HUES48 (cell line): Measurements from ENCODE around the gene SPATA2L.

Experiments
- H3K27ac ChIP-seq: one replicate; pipeline ENCODE4 v1.7.0; 2013; ENCODE audit warnings: low read depth, low read length, inconsistent platforms
- H3K27me3 ChIP-seq: 2 replicates; pipeline ENCODE4 v1.6.1; 2013; ENCODE audit warnings: mild to moderate bottlenecking, low read length; ENCODE audit not compliant: control insufficient read depth, insufficient read depth
- H3K36me3 ChIP-seq: 2 replicates; pipeline ENCODE4 v1.6.1; 2013; ENCODE audit warnings: low read length; ENCODE audit not compliant: control insufficient read depth, insufficient read depth
- H3K4me1 ChIP-seq: 2 replicates; pipeline ENCODE4 v1.6.1; 2013; ENCODE audit warnings: mild to moderate bottlenecking, low read length; ENCODE audit not compliant: control insufficient read depth, insufficient read depth
- H3K4me3 ChIP-seq: 2 replicates; pipeline ENCODE4 v1.5.1; 2013; ENCODE audit warnings: mild to moderate bottlenecking, low read depth, low read length
- H3K9ac ChIP-seq: 2 replicates; pipeline ENCODE4 v1.6.1; 2013; ENCODE audit warnings: mild to moderate bottlenecking, low read depth, low read length, moderate library complexity
- H3K9me3 ChIP-seq: 2 replicates; pipeline ENCODE4 v1.6.1; 2013; ENCODE audit warnings: low read length; ENCODE audit not compliant: control insufficient read depth, insufficient read depth

The SPATA2L gene

DNA sequence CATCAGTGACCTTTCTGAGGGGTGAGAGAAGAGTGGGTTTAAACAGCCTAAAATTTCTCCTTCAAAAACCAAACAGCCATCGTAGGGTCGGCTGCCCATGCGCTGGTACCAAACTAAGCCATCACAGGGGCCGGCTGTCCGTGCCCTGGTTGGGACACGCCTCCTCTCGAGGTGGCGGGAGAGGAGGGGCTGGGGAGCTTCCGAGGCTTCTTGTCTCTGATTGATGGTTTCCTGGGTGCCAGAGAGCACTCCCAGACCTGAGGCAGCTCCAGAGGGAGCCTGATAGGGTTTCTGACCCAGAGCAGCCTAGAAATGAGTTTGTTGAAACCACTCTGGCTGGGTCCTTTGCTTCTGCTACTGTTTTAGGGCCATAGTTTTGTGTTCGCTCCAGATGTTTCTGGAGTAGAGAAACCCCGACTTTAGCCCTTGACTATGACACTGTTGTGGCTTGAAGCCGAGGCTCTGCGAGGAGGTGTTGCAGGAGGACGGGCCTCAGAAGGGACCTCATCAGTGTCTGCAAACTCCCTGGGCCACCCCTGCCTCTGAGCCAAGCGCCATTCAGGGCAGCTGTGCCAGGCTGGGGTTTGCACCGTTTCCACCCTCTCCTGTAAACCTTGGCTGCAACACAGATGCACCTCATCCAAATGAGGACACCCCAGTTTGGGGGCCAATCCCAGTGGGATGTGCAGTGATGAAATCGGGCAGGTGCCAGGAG, 26.1 kb upstream of the SPATA2L start:
- H3K9ac ChIP-seq, result no peak overlapping the region
- no peak overlapping the region for H3K4me3 ChIP-seq
- no peaks in the 10 kb centered on the region for H3K9me3 ChIP-seq
- peaks cover 5% of the 10 kb centered on the region; the same call in 1 of the 2 replicates for H3K4me1 ChIP-seq
- H3K36me3 ChIP-seq, result peaks cover 21% of the 10 kb centered on the region
- H3K27me3 ChIP-seq, result peaks cover 21% of the 10 kb centered on the region
- no peak overlapping the region for H3K27ac ChIP-seq

DNA sequence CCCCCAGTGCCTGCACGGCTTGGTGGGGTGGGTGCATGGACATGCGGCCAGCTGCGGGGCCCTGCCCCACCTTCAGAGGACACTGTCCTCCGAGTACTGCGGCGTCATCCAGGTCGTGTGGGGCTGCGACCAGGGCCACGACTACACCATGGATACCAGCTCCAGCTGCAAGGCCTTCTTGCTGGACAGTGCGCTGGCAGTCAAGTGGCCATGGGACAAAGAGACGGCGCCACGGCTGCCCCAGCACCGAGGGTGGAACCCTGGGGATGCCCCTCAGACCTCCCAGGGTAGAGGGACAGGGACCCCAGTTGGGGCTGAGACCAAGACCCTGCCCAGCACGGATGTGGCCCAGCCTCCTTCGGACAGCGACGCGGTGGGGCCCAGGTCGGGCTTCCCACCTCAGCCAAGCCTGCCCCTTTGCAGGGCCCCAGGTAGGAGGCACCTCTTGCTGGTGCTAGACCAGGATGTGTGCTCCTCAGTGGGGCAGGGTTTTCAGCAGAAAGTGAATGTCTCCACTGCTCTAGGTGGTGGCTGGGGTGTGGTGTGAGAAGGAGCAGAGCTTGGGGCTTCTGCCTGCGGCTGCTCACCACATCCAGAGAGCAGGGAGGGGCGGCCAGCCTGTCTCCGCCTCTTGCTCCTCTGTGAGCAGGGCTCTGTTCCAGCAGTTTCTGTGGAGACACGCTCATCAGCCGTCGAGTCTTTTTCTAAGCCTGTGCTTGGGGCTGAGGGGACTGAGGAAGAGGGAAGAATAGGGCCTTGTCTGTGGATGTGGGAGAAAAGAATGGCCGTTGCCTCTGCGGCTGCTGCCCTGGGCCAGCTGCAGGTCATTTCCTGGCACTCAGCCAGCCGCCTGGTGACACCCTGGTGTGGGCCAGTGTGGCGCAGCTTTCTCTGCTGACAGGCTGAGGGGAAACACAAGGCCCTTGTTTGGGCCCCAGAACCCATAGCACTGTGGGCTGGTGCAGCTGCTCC, 22.1 kb upstream of the SPATA2L start:
- H3K36me3 ChIP-seq, result peaks cover 13% of the 10 kb centered on the region; the same call in 1 of the 2 replicates
- peaks cover 40% of the 10 kb centered on the region for H3K27me3 ChIP-seq
- H3K27ac ChIP-seq, result no peak overlapping the region
- H3K9ac ChIP-seq, result no peak overlapping the region
- H3K4me3 ChIP-seq, result no peak overlapping the region
- H3K4me1 ChIP-seq, result peaks cover 4% of the 10 kb centered on the region; the same call in 1 of the 2 replicates
- no peaks in the 10 kb centered on the region for H3K9me3 ChIP-seq

DNA sequence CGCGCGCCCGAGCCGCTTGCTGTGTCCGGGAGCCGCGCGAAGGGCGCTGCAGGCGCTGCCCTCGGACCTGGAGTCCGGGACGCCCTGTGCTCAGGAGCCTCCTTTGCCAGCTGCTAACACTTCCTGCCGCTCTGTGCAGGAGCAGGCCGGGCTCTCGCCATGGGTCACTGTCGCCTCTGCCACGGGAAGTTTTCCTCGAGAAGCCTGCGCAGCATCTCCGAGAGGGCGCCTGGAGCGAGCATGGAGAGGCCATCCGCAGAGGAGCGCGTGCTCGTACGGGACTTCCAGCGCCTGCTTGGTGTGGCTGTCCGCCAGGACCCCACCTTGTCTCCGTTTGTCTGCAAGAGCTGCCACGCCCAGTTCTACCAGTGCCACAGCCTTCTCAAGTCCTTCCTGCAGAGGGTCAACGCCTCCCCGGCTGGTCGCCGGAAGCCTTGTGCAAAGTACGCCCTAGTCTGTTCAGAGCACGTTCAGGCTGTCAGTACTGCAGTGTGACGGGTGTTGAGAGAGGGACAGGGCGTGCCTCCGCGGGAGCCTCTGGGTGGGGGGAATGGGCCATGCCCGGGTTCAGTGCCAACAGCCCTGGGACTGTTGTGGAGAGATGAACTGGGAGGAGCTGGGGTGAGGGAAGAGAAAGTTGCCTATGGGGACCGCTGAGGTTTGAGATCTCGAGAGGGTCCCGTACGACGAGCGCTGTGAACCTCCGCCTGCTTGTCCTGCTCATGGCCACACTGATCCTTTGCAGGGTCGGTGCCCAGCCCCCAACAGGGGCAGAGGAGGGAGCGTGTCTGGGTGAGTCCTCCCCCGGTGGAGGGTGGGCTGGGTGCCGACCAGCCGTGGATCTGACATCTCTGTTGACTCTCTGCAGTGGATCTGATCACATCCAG, 21.1 kb upstream of the SPATA2L start:
- H3K9ac ChIP-seq, result no peak overlapping the region
- peaks cover 48% of the 10 kb centered on the region for H3K27me3 ChIP-seq
- H3K27ac ChIP-seq, result no peak overlapping the region
- H3K36me3 ChIP-seq, result peaks cover 13% of the 10 kb centered on the region; the same call in 1 of the 2 replicates
- H3K4me3 ChIP-seq, result peak overlapping the region; percentile 75
- peaks cover 4% of the 10 kb centered on the region; the same call in 1 of the 2 replicates for H3K4me1 ChIP-seq
- H3K9me3 ChIP-seq, result no peaks in the 10 kb centered on the region

DNA sequence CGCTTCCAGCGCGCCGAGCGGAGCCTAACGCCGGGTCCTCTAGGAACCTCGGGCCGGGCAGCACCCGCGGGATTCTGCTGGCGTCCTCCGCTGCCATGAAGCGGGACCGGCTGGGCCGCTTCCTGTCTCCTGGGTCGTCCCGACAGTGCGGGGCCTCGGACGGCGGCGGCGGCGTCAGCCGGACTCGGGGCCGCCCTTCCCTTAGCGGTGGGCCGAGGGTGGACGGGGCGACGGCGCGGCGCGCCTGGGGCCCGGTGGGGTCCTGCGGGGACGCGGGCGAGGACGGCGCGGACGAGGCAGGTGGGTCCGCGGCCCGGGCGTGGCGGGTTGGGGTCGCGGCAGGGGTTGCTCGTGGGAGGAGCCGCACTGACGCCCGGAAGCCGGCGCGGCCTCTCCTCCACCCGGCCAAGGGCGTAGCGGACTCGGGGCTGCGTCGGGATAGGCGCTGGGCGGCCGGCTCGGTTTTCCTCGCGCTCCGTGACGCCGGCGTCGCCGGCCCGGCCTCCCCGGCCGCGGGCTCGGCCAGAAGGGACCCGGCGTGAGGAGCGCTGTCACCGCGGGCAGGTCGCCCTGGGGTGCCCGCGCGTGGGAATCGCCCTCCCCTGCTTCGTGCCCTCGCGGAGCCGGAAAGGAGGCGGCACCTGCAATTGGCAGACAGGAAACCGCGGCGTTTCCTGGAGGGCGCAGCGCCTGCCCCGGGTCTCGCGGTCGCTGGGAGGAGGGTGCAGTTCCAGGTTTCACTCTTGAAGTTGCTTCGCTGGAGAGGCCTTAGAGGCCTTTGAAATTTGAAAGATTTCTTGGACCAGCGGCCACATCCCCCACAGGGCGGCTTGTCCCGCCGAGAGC, 20.3 kb upstream of the SPATA2L start:
- Histone ChIP-seq H3K27me3 (peaks cover 54% of the 10 kb centered on the region), H3K36me3 (peaks cover 13% of the 10 kb centered on the region; the same call in 1 of the 2 replicates), H3K27ac (peak overlapping the region; percentile 88), H3K9me3 (no peaks in the 10 kb centered on the region), H3K9ac (peak overlapping the region; percentile 44; the same call in 1 of the 2 replicates), H3K4me1 (peaks cover 4% of the 10 kb centered on the region; the same call in 1 of the 2 replicates), H3K4me3 (peak overlapping the region; percentile 75)

DNA sequence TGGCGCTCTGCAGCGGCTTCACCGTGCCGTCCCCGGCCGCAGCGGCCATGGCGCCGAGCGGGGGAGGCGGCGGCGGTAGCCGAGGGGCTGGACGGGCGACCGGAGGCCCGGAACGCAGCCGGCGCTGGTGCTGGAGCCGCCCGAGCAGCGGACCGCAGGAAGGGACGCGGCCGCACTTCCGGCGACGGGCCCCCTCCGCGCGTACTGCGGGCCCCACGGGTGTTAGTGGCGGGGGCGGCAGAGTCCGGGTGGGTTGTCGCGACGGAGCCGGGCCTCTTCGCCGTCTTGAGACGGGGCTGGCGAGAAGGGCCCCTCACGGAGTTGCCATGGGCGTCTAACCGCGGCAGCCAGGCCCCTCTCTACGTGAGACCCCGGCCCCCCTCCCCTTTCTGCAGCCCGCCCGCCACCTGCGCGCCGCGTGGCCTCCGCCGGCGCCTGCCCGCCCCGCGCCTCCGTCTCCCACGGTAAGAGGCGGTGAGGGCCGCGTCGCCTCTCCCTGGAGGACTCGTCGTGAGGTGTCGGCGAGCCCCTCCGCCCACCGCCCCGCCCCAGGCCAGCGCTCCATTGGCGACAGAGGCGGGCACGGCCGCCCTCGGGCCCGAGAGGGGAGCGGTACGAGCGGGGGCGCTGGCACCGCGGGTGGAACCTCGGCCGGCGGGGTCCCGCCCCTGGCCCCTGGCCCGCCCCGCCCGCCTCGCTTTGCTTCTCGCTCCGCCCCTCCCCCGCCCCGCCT, 19.5 kb upstream of the SPATA2L start, which contains the start of the genes VPS9D1 and ZNF276:
Gene VPS9D1 (minus strand): TSS at position 86 of the 733 bp plus-strand sequence. CDS start 37 bp downstream, at position 49.
Gene ZNF276 (plus strand): TSS at position 725 of the 733 bp plus-strand sequence. CDS start 104 bp downstream, outside the sequence.
- peaks cover 4% of the 10 kb centered on the region; the same call in 1 of the 2 replicates for H3K4me1 ChIP-seq
- H3K9me3 ChIP-seq, result no peaks in the 10 kb centered on the region
- H3K9ac ChIP-seq, result peak within 1 kb of the TSS; percentile 65
- H3K27ac ChIP-seq, result peak within 1 kb of the TSS; percentile 88
- H3K27me3 ChIP-seq, result peaks cover 56% of the 10 kb centered on the region
- peaks cover 18% of the 10 kb centered on the region; the same call in 1 of the 2 replicates for H3K36me3 ChIP-seq
- peak within 1 kb of the TSS; percentile 75 for H3K4me3 ChIP-seq

DNA sequence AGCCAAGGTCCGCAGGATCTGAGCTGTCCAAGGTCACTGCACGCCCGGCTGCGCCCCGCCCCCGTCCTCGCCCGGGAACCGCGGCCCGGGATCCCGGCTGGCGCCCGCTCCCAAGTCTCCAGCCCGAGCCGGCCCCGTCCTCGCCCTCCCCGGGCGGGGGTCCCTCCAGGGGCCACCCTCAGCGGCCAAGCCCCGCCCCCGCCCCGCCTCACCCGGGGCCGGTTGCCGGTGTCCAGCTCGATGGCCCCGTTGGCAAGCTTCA, 19.0 kb upstream of the SPATA2L start:
- H3K36me3 ChIP-seq, result peaks cover 20% of the 10 kb centered on the region; the same call in 1 of the 2 replicates

DNA sequence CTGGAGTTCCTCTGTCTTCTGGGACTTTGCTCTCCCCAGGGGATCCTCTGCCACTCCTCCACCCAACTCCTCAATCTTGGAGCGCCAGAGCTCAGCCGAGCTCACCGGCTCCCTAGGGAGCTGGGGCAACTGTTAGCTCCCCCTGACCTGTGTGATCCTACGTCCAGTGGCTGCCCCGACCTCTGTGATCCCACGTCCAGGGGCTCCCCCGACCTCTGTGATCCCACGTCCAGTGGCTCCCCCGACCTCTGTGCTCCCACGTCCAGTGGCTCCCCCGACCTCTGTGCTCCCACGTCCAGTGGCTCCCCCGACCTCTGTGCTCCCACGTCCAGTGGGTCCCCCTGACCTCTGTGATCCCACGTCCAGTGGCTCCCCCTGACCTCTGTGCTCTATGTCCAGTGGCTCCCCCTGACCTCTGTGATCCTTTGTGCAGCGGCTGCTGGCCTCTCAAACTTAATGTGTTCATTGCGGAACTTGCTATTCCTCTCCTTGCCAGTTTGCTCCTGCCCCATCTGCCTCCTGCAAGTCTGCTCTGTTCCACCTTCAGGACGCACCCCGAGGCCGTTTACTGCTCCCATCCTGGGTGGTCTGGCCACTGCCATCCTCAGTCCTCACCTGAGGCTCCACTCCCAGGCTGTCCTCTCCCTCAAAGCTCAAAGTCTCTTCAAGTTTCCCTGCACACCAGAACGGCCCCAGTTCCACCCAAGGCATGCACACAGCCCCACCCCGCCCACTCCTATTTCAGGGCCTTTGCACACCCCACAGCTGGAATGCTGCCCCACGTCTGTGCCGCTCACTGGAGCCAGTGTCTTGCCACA, 16.4 kb upstream of the SPATA2L start:
- Histone ChIP-seq H3K27ac (no peak overlapping the region), H3K9me3 (no peaks in the 10 kb centered on the region), H3K27me3 (peaks cover 41% of the 10 kb centered on the region), H3K4me3 (no peak overlapping the region), H3K36me3 (peaks cover 18% of the 10 kb centered on the region; the same call in 1 of the 2 replicates), H3K4me1 (peaks cover 4% of the 10 kb centered on the region; the same call in 1 of the 2 replicates), H3K9ac (no peak overlapping the region)

More for the DNA sequence above, 19.0 kb upstream of the SPATA2L start:
- peak overlapping the region; percentile 88 for H3K27ac ChIP-seq
- H3K4me3 ChIP-seq, result peak overlapping the region; percentile 75
- no peaks in the 10 kb centered on the region for H3K9me3 ChIP-seq
- H3K4me1 ChIP-seq, result peaks cover 4% of the 10 kb centered on the region; the same call in 1 of the 2 replicates
- peaks cover 56% of the 10 kb centered on the region for H3K27me3 ChIP-seq
- peak overlapping the region; percentile 65; the same call in 1 of the 2 replicates for H3K9ac ChIP-seq

DNA sequence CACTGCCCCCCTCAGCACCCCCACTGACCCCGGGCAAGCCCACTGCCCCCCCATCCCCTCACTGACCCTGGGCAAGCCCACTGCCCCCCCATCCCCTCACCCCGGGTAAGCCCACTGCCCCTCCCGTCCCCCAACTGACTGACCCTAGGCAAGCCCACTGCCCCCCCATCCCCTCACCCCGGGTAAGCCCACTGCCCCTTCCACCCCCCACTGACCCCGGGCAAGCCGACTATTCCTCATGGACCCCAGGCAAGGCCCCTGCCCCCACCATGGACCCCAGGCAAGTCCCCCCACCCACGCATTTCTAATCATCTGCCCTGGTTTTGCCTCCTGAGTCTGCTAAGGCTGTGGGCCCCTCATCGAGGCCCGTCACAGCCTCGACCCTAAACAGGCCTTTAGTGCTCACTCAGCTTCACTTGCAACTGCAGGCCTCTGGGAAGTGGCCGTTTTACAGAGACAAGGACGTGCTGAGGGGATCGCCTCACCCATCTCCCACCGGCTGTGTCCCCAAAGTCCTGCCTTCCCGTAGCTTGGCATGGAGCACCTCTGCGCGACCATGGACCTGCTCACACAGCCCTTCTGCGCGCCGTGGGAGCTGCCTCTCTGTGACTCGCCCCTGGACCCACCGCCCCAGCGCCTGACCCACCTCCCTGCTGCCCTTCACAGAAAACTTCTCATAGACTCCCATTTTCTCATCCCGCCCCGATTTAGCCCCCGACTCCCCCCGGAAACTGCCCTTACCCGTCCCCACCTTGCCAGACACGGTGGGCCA, 15.6 kb upstream of the SPATA2L start:
- Histone ChIP-seq H3K9ac (no peak overlapping the region), H3K9me3 (no peaks in the 10 kb centered on the region), H3K27me3 (peaks cover 33% of the 10 kb centered on the region), H3K27ac (no peak overlapping the region), H3K4me3 (no peak overlapping the region), H3K4me1 (no peaks in the 10 kb centered on the region; the same call in 1 of the 2 replicates), H3K36me3 (peaks cover 18% of the 10 kb centered on the region; the same call in 1 of the 2 replicates)
